A673 (cell line): ENCODE data around the gene FRMPD1.

Experiments
- CTCF ChIP-seq: fragments of 300-800, 200-600 bp; sonication (generic); conservative IDR thresholded peaks from 2 replicates; pipeline ENCODE4 v1.5.1; 2017; ENCODE audit warnings: low read depth, mild to moderate bottlenecking, antibody characterized with exemption, low read length, moderate library complexity, mixed read lengths
- EZH2 ChIP-seq: fragments of 200-600 bp; sonication (generic); IDR thresholded peaks from 2 replicates; pipeline ENCODE4 v1.6.1; 2017; ENCODE audit warnings: borderline replicate concordance, low read depth, mild to moderate bottlenecking, mixed read lengths, antibody characterized with exemption, low read length; ENCODE audit not compliant: poor library complexity, severe bottlenecking

- TF ChIP-seq CTCF (no peak), EZH2 (no peak)
Observed at GRCh38 chr9:37626708-37627292, 24.0 kb upstream of the FRMPD1 start.
